ENCODE data around the gene CBX4. TPM values are rescaled to one million over a fixed set of nuclear protein-coding genes. Genes with fewer than 3 reads are reported as not detected.

The CBX4 gene
- total RNA-seq, 2 donors from 2014 or later: 12.7 to 16.8 TPM

GRCh38 chr17:79812353-79813258 lies 26.6 kb downstream of the CBX4 start:
- Mint-ChIP-seq H3K9me3 (no peaks in the 10 kb centered on the region), H3K27ac (no peak overlapping the region), H3K36me3 (peaks cover 0 to 6% of the 10 kb centered on the region in 2 donors)
- ATAC-seq (no peak), DNase-seq (ENCODE audit: low spot score in 2 of 2) (no peak)

GRCh38 chr17:79811868-79812352 lies 27.3 kb downstream of the CBX4 start:
- Mint-ChIP-seq H3K9me3 (no peaks in the 10 kb centered on the region), H3K36me3 (peaks cover 0 to 6% of the 10 kb centered on the region in 2 donors), H3K27ac (no peak overlapping the region)
- no peak for DNase-seq (ENCODE audit: low spot score in 2 of 2)
- ATAC-seq: no peak

GRCh38 chr17:79811011-79811867 lies 28.0 kb downstream of the CBX4 start:
- Mint-ChIP-seq H3K9me3 (no peaks in the 10 kb centered on the region), H3K36me3 (peaks cover 0 to 4% of the 10 kb centered on the region in 2 donors), H3K27ac (no peak overlapping the region)
- DNase-seq (ENCODE audit: low spot score in 2 of 2): peak in 1 of 2 donors; percentile 50
- ATAC-seq: peak; percentile 24 to 25

- Mint-ChIP-seq H3K36me3 (no peaks in the 10 kb centered on the region), H3K9me3 (no peaks in the 10 kb centered on the region), H3K27ac (no peak overlapping the region)
- peak; percentile 94 to 97 for ATAC-seq
- DNase-seq (ENCODE audit: low spot score in 2 of 2): peak; percentile 76 to 81
Observed at GRCh38 chr17:79810130-79811010, 28.9 kb downstream of the CBX4 start.

- Mint-ChIP-seq H3K9me3 (no peaks in the 10 kb centered on the region), H3K27ac (no peak overlapping the region), H3K36me3 (peaks cover 0 to 2% of the 10 kb centered on the region in 2 donors)
- DNase-seq (ENCODE audit: low spot score in 2 of 2) (peak in 1 of 2 donors; percentile 14), ATAC-seq (no peak)
Observed at GRCh38 chr17:79809530-79810129, 29.6 kb downstream of the CBX4 start.

GRCh38 chr17:79808763-79809529 lies 30.3 kb downstream of the CBX4 start:
- peaks cover 0 to 7% of the 10 kb centered on the region in 2 donors for H3K36me3 Mint-ChIP-seq
- DNase-seq (ENCODE audit: low spot score in 2 of 2) (peak in 1 of 2 donors; percentile 42), ATAC-seq (no peak)
- no peaks in the 10 kb centered on the region for H3K9me3 Mint-ChIP-seq
- no peak overlapping the region for H3K27ac Mint-ChIP-seq

GRCh38 chr17:79806863-79807720 lies 32.1 kb downstream of the CBX4 start:
- no peak for DNase-seq (ENCODE audit: low spot score in 2 of 2)
- ATAC-seq: no peak
- Mint-ChIP-seq H3K27ac (no peak overlapping the region), H3K9me3 (no peaks in the 10 kb centered on the region), H3K36me3 (peaks cover under 1 to 7% of the 10 kb centered on the region in 2 donors)

- H3K27ac Mint-ChIP-seq: no peak overlapping the region
- ATAC-seq (no peak), DNase-seq (ENCODE audit: low spot score in 2 of 2) (no peak)
- H3K36me3 Mint-ChIP-seq: peaks cover 5 to 14% of the 10 kb centered on the region in 2 donors
- no peaks in the 10 kb centered on the region for H3K9me3 Mint-ChIP-seq
Observed at GRCh38 chr17:79806446-79806760, 32.8 kb downstream of the CBX4 start.

- Mint-ChIP-seq H3K36me3 (peaks cover 5 to 19% of the 10 kb centered on the region in 2 donors), H3K27ac (peak overlapping the region; percentile 71 to 75), H3K9me3 (no peaks in the 10 kb centered on the region)
- DNase-seq (ENCODE audit: low spot score in 2 of 2) (peak in 1 of 2 donors; percentile 18), ATAC-seq (peak; percentile 5 to 45)
Observed at GRCh38 chr17:79804856-79805696, 34.2 kb downstream of the CBX4 start.

- H3K36me3 Mint-ChIP-seq: peaks cover 5 to 24% of the 10 kb centered on the region in 2 donors
- DNase-seq (ENCODE audit: low spot score in 2 of 2) (peak; percentile 73 to 81), ATAC-seq (peak; percentile 85 to 94)
- H3K27ac Mint-ChIP-seq: peak overlapping the region; percentile 71 to 75
- H3K9me3 Mint-ChIP-seq: no peaks in the 10 kb centered on the region
Observed at GRCh38 chr17:79803997-79804855, 35.0 kb downstream of the CBX4 start.

GRCh38 chr17:79803421-79803996 lies 35.7 kb downstream of the CBX4 start:
- no peak overlapping the region for H3K27ac Mint-ChIP-seq
- H3K9me3 Mint-ChIP-seq: no peaks in the 10 kb centered on the region
- no peak for ATAC-seq
- H3K36me3 Mint-ChIP-seq: peaks cover 5 to 24% of the 10 kb centered on the region in 2 donors
- no peak for DNase-seq (ENCODE audit: low spot score in 2 of 2)

GRCh38 chr17:79802736-79803420 lies 36.4 kb downstream of the CBX4 start:
- H3K9me3 Mint-ChIP-seq: no peaks in the 10 kb centered on the region
- ATAC-seq: no peak

More at GRCh38 chr17:79802736-79803420, 36.4 kb downstream of the CBX4 start:
- no peak overlapping the region for H3K27ac Mint-ChIP-seq
- peaks cover 5 to 24% of the 10 kb centered on the region in 2 donors for H3K36me3 Mint-ChIP-seq
- DNase-seq (ENCODE audit: low spot score in 2 of 2): peak in 1 of 2 donors; percentile 19
